AG10803 (cell line): Measurements from ENCODE around the gene DRAXIN.

Experiments
- DNase-seq: peaks from one replicate; pipeline ENCODE4 v3.0.0; 2010; ENCODE audit warnings: low read depth
- H3K4me3 ChIP-seq: 2 replicates; pipeline ENCODE4 v1.5.1; 2011; ENCODE audit warnings: mild to moderate bottlenecking, low read length, control low read depth
- TF ChIP-seq, protein P1 (sequence below): conservative IDR thresholded peaks from 2 replicates; pipeline ENCODE4 v1.5.1; 2011; ENCODE audit warnings: mild to moderate bottlenecking, low read length, control low read depth, inconsistent platforms

The DRAXIN gene

DNA sequence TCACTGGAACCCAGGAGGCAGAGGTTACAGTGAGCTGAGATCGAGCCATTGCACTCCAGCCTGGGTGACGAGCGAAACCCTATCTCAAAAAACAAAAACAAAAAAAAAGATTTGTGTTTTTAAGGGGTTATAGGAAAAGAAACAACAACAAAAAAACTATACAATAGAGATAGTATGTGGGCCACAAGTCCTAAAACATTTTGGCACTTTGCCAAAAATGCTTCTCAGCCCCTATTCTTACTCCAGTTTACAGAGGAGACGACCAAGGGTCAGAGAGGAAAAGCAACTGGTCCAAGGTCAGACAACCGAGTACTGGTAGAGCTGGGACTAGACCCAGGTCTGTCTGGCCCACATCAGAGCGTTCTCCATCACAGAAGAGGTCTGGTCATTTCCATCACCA is 33.9 kb upstream of the DRAXIN start:
- TF ChIP-seq, protein P1, sequence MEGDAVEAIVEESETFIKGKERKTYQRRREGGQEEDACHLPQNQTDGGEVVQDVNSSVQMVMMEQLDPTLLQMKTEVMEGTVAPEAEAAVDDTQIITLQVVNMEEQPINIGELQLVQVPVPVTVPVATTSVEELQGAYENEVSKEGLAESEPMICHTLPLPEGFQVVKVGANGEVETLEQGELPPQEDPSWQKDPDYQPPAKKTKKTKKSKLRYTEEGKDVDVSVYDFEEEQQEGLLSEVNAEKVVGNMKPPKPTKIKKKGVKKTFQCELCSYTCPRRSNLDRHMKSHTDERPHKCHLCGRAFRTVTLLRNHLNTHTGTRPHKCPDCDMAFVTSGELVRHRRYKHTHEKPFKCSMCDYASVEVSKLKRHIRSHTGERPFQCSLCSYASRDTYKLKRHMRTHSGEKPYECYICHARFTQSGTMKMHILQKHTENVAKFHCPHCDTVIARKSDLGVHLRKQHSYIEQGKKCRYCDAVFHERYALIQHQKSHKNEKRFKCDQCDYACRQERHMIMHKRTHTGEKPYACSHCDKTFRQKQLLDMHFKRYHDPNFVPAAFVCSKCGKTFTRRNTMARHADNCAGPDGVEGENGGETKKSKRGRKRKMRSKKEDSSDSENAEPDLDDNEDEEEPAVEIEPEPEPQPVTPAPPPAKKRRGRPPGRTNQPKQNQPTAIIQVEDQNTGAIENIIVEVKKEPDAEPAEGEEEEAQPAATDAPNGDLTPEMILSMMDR: no peak
- no peak overlapping the region for H3K4me3 ChIP-seq
- no peak for DNase-seq

DNA sequence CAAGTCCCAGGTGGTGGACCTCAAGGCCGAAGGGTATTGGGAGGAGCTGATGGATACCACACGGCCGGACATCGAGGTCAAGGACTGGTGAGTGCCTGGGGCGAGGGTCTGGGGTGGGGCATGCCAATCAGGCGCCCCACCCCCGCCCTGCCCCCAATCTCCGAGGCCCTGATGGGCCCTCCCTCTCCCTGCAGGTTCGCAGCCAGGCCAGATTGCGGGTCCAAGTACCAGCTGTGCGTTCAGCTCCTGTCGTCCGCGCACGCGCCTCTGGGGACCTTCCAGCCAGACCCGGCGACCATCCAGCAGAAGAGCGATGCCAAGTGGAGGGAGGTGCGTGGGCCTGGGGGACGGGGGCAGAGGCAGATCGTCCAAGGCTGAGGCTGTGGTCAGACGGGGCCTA is 33.0 kb upstream of the DRAXIN start:
- TF ChIP-seq, protein P1: no peak
- DNase-seq: no peak
- H3K4me3 ChIP-seq: no peak overlapping the region

DNA sequence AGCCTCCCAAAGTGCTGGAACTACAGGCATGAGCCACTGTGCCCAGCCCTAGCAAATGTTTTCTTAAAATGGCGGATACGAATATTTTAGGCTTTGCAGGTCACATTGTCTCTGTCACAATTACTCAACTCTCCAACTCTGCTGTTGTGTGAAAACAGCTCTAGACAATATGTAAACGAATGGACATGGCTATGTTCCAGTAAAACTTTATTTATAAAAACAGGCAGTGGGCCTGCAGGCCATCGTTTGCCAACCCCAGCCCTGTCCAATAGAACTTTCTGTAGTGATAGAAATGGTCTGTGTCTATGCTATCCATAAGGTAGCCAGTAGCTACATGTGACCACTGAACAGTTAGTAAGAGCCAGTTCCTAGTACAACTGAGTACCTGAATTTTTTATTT is 31.8 kb upstream of the DRAXIN start:
- H3K4me3 ChIP-seq: no peak overlapping the region
- TF ChIP-seq, protein P1: no peak
- no peak for DNase-seq

DNA sequence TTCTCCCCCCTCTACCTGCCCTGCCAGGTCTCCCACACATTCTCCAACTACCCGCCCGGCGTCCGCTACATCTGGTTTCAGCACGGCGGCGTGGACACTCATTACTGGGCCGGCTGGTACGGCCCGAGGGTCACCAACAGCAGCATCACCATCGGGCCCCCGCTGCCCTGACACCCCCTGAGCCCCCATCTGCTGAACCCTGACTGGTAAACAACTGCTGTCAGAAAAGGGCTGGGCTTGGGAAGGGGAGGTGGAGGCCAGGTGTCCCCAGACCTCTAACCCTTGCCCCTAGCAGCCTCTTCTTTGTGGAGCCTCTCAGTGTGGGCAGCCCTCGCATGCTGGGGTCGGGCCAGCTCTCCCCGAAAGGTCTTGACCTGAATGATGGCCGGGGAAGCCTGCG is 30.4 kb upstream of the DRAXIN start:
- TF ChIP-seq, protein P1: no peak
- H3K4me3 ChIP-seq: no peak overlapping the region
- no peak for DNase-seq

DNA sequence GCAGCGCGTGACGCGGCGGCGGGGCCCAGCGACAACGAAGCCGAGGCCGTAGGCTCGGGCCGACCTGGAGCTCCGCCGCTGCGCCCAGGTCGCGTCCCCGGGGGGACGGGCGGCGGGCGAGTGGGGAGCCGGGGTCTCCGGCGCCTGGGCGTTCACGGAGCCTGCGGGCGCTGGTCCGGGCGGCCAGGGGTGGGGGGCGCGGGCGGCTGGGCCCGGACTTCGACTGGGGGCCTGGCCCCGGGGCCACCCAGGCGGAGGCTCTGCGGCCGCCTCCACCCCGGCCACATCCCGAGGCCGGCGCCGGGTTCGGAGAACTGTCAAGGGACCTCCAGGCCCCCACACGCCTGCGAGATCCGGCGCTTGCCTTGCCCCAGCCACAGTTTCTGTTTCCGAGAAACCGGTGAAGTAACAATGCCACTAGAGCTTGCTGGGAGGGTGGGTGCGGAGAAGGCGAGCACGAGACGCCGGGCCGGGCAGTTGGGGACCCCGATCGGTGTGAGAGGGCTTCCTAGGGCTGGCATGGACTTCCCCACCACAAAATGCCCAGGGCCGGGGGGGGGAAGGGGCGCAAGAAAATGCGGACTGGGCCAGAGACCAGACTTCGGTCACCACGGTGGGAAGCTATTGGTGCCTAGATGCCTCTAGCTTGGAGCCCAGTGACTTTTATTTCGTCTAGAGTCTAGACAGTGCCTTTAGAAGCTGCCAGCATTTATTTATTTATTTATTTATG is 27.0 kb upstream of the DRAXIN start:
- DNase-seq: peak; percentile 34
- peak overlapping the region; percentile 62 for H3K4me3 ChIP-seq
- TF ChIP-seq, protein P1: no peak

DNA sequence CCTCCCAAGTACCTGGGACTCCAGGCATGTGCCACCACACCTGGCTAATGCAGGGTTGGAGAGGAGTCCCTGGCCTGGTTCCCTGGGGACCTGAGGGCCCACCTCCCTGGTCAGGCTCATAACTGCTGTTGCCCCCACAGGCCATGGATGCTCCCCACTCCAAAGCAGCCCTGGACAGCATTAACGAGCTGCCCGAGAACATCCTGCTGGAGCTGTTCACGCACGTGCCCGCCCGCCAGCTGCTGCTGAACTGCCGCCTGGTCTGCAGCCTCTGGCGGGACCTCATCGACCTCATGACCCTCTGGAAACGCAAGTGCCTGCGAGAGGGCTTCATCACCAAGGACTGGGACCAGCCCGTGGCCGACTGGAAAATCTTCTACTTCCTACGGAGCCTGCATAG is 23.0 kb upstream of the DRAXIN start:
- DNase-seq: no peak
- H3K4me3 ChIP-seq: no peak overlapping the region
- TF ChIP-seq, protein P1: no peak

DNA sequence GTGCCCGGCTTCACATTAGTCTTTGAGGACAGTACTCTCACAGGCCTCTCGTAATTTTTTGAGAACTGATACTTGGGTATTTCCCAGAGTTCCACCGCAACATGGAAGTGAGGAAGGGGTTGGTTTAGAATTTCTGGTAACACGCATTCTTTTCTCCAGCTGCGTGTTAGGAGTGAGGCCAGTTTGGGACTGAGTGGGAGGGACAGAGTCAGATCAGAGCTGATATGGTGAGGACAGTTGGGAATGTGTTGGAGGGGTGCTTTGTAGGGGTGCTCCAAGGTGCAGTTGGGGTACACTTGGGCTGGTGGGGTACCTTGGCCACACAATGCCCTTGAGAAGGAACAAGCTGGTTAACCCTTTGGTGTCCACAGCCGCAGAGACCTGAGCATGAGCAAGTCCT is 20.8 kb upstream of the DRAXIN start:
- no peak overlapping the region for H3K4me3 ChIP-seq
- DNase-seq: no peak
- TF ChIP-seq, protein P1: no peak
